Activated CD4-positive, alpha-beta memory T cell treated with anti-CD3 and anti-CD28 coated beads, Interleukin-2, amount 10 ng/mL, durations not matched to agents 7 days and 5 days (primary cell): ENCODE results near the gene RAC3. TPM values are rescaled to one million over a fixed set of nuclear protein-coding genes. Genes with fewer than 3 reads are reported as not detected.

Experiments
- CTCF ChIA-PET: fragments of 350-600 bp; sonication (Branson Sonifier 250); formaldehyde crosslinking; loops from one replicate; lab custom pipeline; 2021; ENCODE audit warnings: antibody characterized with exemption, inconsistent platforms; lab: Charles Lee
- POLR2A ChIA-PET: fragments of 350-600 bp; sonication (Branson Sonifier 250); formaldehyde crosslinking; loops from one replicate; lab custom pipeline; 2021; ENCODE audit warnings: antibody characterized with exemption; lab: Charles Lee
- DNase-seq: peaks from one replicate; pipeline ENCODE4 v3.0.0-alpha.2; 2020
- H3K27ac Mint-ChIP-seq: one replicate; pipeline ENCODE4 v1.8.0; 2021; ENCODE audit warnings: mild to moderate bottlenecking, mixed read lengths
- H3K27me3 Mint-ChIP-seq: one replicate; pipeline ENCODE4 v1.8.0; 2021; ENCODE audit warnings: mixed read lengths
- H3K36me3 Mint-ChIP-seq: one replicate; pipeline ENCODE4 v1.8.0; 2021; ENCODE audit warnings: low read depth, mixed read lengths
- H3K4me1 Mint-ChIP-seq: one replicate; pipeline ENCODE4 v1.8.0; 2021; ENCODE audit warnings: mixed read lengths
- H3K4me3 Mint-ChIP-seq: one replicate; pipeline ENCODE4 v1.8.0; 2021; ENCODE audit warnings: mild to moderate bottlenecking, mixed read lengths
- H3K9me3 Mint-ChIP-seq: one replicate; pipeline ENCODE4 v1.8.0; 2021; ENCODE audit warnings: mixed read lengths
- total RNA-seq, 2 experiments: library from RNA; stranded (reverse); gene quantifications; one replicate each; pipeline ENCODE4 v1.2.3, GENCODE V29; 2021

The RAC3 gene
- total RNA-seq, 2 experiments from 2014 or later = 7.9 to 8.1 TPM

DNA sequence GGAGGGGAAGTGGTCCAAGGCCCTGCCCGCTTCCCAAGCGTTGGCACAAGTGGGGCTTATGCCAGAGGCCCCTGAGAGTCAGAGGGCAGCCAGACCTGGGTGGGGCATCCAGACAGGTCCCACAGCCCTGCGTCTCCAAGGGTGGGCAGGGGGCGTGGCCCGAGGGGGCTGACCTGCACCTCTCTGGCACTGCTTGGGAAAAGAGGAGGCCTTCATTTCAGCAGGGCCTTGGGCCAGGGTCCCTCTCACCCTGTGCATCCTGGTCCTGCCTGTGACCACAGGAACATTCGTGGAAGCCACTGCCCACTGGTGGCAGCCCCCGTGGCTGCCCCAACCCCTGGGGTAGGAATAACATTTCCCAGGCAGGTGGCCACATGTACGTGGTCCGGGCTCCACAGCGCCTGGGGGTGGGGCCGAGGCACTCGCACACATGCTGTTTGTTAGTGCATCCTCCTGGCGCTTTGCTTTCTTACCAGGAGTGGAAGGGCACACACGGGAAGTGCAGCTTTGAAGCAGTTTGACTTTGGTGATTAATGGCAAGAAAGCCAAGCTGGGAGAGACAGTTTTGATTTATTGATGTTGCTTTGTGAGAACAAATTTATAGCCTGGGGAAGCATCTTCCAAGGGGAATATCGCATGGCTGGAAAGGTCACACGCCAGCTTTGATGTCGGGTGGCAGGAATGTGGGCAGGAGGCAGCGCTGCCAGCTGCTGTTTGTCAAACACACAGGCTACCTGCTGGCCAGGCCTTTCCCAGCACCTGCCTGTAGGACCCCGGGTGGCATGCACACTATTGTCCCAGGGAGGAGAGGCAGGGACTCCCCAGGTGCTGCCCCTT is 13.1 kb upstream of the RAC3 start:
- H3K36me3 Mint-ChIP-seq = peaks cover 7% of the 10 kb centered on the region
- DNase-seq = no peak
- peaks cover 19% of the 10 kb centered on the region for H3K4me1 Mint-ChIP-seq
- no peaks in the 10 kb centered on the region for H3K27me3 Mint-ChIP-seq
- ChIA-PET CTCF (interaction anchor here (1.0 to 3.0 kb wide), 4 partner anchors 12 to 40 kb away, joined by 3 to 16 read pairs (median 8); partner anchors contain the start of genes ASPSCR1 and DCXR), POLR2A (no interaction called here)
- H3K4me3 Mint-ChIP-seq = no peak overlapping the region
- H3K27ac Mint-ChIP-seq = no peak overlapping the region
- no peaks in the 10 kb centered on the region for H3K9me3 Mint-ChIP-seq

DNA sequence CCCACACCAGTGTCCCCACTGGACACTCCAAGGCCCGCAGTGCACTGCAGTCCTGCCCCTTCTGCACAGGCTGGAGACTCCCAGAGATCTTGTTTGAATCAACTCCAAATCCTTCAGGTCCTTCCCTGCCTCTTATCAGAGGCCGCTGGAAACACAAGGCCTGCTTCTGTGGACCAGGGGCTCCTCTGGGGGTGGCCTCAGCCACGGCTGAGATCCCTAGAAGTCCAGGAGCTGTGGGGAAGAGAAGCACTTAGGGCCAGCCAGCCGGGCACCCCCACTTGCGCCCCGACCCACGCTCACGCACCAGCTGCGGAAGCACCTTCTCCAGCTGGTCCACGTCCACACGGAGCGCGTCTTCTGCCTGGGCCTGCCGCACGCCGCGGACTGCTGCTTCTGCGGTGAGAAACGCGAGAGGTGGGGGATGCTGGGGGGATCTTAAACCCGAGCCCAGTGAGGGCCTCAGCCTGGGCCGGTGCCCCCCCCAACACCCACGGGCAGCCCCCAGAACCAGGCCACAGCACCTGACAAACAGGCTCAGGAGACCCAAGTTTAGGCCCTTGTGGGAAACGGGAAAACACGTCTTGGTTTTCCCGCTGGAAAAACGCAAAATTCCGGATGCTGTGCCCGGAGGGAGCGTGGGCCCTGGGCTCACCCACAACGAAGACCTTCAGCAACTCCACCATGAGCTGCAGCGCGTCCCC is 12.3 kb upstream of the RAC3 start:
- no peak for DNase-seq
- Mint-ChIP-seq H3K9me3 (no peaks in the 10 kb centered on the region), H3K36me3 (peaks cover 7% of the 10 kb centered on the region), H3K27ac (no peak overlapping the region), H3K4me1 (peaks cover 24% of the 10 kb centered on the region), H3K4me3 (no peak overlapping the region), H3K27me3 (no peaks in the 10 kb centered on the region)
- POLR2A ChIA-PET = interaction anchor here (1.2 to 5.1 kb wide), 2 partner anchors 11 to 17 kb away, joined by 4 to 41 read pairs; partner anchors contain the start of gene DCXR
- CTCF ChIA-PET = interaction anchor here (0.5 to 4.3 kb wide), 19 partner anchors 10 to 384 kb away, joined by 3 to 73 read pairs (median 3); partner anchors contain the start of genes ARL16, ASPSCR1, DCXR and HGS

DNA sequence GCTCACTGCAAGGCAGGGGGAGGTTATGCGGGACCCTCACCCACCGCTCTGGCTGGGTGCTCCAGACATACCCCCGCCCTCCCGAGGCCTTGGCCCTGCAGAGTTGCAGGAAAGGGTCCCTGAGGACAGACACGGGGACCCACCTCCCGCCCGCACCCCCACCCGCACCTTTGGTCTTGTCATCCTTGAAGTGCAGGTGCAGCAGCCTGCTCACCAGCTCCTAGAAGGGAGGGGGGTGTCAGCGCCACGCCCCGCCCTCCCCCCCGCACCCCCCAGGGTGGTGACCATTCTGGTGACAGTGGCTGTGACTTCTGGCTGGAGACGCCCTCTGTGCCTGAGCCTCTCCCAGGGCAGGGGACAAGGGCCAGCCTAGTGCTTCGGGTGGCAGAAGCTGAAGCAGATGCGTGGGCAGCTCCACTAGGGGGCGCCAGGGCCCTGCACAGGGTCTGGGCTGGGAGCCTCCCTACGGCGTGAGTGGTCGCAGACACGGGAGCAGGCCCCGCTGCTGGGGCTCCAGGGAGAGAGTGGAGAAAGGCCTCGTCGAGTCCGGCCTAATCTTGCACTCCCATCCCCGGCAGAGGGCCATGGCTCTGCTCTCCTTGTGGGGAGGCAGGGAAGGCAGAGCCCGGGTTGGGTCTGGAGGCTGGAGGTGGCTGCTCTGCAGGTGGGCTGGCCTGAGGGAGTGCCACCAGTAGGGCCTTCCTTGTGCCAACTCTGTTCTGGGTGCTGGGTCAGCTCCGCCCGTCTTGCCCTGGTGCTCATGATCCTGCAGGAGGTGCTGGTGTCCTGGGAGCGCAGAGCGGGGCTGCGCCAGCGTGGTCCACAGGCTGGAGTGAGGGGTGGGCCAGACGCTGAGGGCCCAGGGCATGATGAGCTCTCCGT is 11.5 kb upstream of the RAC3 start:
- Mint-ChIP-seq H3K27ac (no peak overlapping the region), H3K36me3 (peaks cover 7% of the 10 kb centered on the region), H3K4me3 (no peak overlapping the region), H3K9me3 (no peaks in the 10 kb centered on the region), H3K4me1 (peaks cover 28% of the 10 kb centered on the region), H3K27me3 (no peaks in the 10 kb centered on the region)
- POLR2A ChIA-PET = interaction anchor here (1.2 to 5.1 kb wide), 4 partner anchors 10 to 317 kb away, joined by 4 to 41 read pairs (median 18); partner anchors contain the start of genes DCXR, MRPL12 and NOTUM
- CTCF ChIA-PET = interaction anchor here (0.5 to 4.3 kb wide), 20 partner anchors 10 to 384 kb away, joined by 3 to 73 read pairs (median 4); partner anchors contain the start of genes ARL16, ASPSCR1, DCXR and HGS
- peak; percentile 73 for DNase-seq

DNA sequence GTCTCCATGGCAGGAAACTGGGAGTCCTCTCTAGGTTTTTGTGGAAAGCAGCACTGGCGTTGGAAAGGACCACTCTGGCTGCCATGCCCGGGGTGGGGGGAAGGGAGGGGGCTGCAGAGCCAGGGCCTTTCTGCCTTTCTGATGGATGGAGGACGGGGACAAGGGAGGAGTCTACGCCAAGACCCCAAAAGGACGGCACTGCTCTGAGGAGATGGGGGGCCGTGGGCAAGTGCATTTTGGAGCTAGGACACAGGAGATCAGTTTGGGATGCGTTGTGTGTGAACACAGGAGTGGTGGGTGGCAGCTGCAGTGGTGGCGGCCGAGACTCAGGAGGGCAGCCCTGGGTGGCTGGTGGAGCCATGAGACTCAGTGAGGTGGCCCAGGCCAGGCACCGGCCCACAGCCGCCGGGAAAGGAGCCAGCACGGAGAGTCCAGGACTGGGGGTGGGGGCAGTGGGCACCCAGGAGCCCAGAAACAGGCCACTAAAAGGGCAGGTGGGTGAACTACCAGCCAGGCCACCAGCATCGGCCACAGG is 10.8 kb upstream of the RAC3 start:
- Mint-ChIP-seq H3K27ac (no peak overlapping the region), H3K4me1 (peaks cover 28% of the 10 kb centered on the region), H3K27me3 (no peaks in the 10 kb centered on the region), H3K9me3 (no peaks in the 10 kb centered on the region), H3K36me3 (peaks cover 7% of the 10 kb centered on the region), H3K4me3 (no peak overlapping the region)
- POLR2A ChIA-PET = interaction anchor here (0.6 to 5.1 kb wide), 6 partner anchors 9 to 318 kb away, joined by 3 to 41 read pairs (median 10); partner anchors contain the start of genes DCXR, MRPL12, NOTUM and RAC3
- CTCF ChIA-PET = interaction anchor here (0.7 to 4.3 kb wide), 14 partner anchors 9 to 385 kb away, joined by 3 to 73 read pairs (median 4); partner anchors contain the start of genes ASPSCR1, DCXR, MAFG and NOTUM
- no peak for DNase-seq

DNA sequence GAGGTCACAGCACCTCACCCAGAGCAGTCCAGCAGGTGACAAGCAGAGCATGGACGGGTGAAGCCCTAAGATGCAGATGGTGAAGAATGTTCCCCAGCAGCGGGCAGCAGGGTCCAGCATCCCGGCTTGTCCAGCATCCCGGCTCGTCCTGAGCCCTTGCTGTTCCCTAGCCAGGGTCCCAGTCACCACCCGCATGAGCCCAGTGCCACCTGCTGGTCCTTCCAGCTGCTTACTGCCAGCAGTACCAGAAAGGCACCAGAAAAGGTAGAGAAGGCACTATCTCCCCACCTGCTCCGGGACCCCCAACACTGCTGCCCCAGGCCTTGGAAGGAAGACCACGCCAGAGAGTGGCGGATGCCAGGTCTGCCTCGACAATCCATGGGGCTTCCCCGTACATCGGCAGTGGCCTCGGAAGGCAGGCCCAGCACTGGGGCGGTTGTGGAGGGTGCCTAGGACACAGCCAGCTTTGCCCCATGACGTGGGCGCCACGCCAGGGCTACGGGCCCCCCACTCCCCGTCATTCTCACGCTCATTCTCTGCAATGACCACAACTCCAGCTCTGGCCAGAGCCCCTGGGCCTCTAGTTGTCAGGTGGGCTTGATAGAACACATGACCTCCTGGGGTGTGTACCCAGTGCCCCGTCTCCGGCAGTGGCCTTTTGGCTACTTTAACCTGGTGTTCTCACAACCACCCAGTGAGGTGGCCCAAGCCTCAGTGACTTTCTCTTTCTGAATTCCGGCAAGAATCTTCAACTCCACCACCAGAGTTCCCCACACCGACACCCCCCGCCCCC is 10.2 kb upstream of the RAC3 start:
- ChIA-PET POLR2A (interaction anchor here (0.6 to 5.1 kb wide), 7 partner anchors 10 to 319 kb away, joined by 3 to 41 read pairs (median 15); partner anchors contain the start of genes DCXR, FASN, MRPL12 and NOTUM), CTCF (interaction anchor here (0.8 to 4.3 kb wide), 9 partner anchors 9 to 131 kb away, joined by 3 to 73 read pairs (median 4); partner anchors contain the start of genes DCXR and NOTUM)
- Mint-ChIP-seq H3K27ac (peak overlapping the region; percentile 60), H3K9me3 (no peaks in the 10 kb centered on the region), H3K4me3 (peak overlapping the region; percentile 81), H3K4me1 (peaks cover 33% of the 10 kb centered on the region), H3K36me3 (peaks cover 12% of the 10 kb centered on the region), H3K27me3 (no peaks in the 10 kb centered on the region)
- peak; percentile 69 for DNase-seq

DNA sequence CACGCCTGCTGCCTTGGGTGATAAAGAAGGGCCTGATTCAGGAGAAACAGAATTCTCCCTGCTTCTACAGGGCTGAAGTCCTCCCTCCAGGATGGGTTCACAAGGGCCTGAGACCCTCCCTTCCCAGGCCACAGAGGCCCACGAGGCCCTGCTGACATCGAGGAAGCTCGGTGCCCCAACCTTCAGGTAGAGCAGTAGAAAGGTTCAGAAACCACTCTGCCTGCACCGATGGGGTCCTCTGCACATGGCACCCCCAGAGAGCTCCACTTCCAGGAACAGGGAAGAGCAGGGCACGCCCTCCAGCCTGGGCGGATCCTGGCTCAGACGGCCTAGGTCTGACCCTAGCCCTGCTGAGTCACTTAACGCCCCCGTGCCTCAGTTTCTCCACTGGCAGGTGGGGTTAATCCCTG is 9.6 kb upstream of the RAC3 start:
- ChIA-PET POLR2A (interaction anchor here (1.6 to 5.1 kb wide), 7 partner anchors 9 to 319 kb away, joined by 4 to 41 read pairs (median 15); partner anchors contain the start of genes ARHGDIA, DCXR, FASN and MRPL12), CTCF (interaction anchor here (1.1 to 4.3 kb wide), 5 partner anchors 14 to 184 kb away, joined by 3 to 73 read pairs (median 5); partner anchors contain the start of genes DCXR and NOTUM)
- no peaks in the 10 kb centered on the region for H3K9me3 Mint-ChIP-seq
- peak overlapping the region; percentile 60 for H3K27ac Mint-ChIP-seq
- H3K36me3 Mint-ChIP-seq = peaks cover 12% of the 10 kb centered on the region
- no peaks in the 10 kb centered on the region for H3K27me3 Mint-ChIP-seq
- H3K4me3 Mint-ChIP-seq = peak overlapping the region; percentile 81
- DNase-seq = no peak
- peaks cover 33% of the 10 kb centered on the region for H3K4me1 Mint-ChIP-seq

DNA sequence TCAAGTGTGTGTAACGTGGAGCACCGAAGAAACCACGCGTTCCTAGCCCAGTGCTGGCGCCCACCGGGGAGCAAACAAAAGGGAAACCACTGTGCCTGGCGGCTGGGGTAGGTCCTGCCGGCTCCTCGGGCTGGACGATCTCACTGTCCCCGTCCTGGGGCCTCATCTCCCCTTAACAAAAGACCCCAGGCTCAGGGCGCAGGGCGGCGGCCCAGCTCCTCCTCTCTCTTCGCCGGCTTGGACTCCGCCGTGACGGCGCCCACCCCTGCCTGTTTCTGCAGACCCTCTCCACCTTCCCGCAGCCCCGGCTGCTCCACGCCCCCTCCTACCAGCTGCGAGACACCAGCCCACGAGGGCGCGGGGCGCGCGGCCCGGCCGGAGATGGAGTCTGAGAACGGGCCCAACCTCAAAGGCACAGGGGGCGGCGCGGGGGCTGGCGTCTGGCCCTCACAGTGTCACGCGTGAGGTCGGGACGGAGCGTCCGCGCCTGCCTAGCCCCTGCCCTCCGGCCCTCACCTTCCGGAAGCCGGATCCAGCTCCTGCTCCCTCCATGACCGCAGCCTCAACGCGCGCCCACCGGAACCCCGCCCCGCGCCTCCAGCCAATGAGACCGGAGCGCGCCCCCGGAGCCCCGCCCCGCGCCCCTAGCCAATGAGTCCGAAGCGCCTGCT is 9.0 kb upstream of the RAC3 start, which contains the start of gene CENPX:
Gene CENPX (minus strand): TSS at position 569 of the 671 bp plus-strand sequence. CDS start 17 bp downstream, at position 552.
- Mint-ChIP-seq H3K9me3 (no peaks in the 10 kb centered on the region), H3K4me3 (peak within 1 kb of the TSS; percentile 82), H3K27ac (peak within 1 kb of the TSS; percentile 60), H3K4me1 (peaks cover 39% of the 10 kb centered on the region), H3K36me3 (peaks cover 14% of the 10 kb centered on the region), H3K27me3 (no peaks in the 10 kb centered on the region)
- no peak for DNase-seq
- ChIA-PET CTCF (interaction anchor here (0.8 to 4.3 kb wide), 7 partner anchors 15 to 184 kb away, joined by 3 to 73 read pairs (median 5); partner anchors contain the start of genes ASPSCR1, DCXR, FASN and NOTUM), POLR2A (interaction anchor here (0.6 to 5.1 kb wide), 14 partner anchors 9 to 319 kb away, joined by 3 to 41 read pairs (median 4); partner anchors contain the start of genes ARHGDIA, DCXR, FASN and MRPL12)

DNA sequence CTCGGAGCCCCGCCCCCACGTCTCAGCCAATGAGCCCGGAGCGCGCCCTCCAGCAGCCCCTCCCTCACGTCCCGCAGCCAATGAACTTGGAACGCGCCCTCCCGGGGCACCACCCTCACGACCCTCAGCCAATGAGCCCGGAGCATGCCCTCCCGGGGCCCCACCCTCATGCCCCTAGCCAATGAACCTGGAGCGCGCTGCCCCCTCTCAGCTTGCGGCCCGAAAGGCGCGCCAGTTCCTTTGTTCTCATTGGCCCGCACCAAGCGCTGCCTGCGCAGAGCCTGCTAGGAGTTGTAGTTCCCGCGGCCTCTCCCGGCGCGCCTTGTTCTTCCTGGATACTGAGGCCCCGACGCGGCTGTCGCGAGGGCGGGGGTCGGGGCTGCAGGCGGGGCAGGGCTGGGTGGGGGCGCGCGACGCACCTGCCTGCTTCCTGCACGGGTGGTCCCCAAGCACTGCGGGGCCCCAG is 8.5 kb upstream of the RAC3 start, which contains the start of gene LRRC45:
Gene LRRC45 (plus strand): TSS at position 325 of the 466 bp plus-strand sequence. CDS start 339 bp downstream, outside the sequence.
- Mint-ChIP-seq H3K27ac (peak within 1 kb of the TSS; percentile 60), H3K36me3 (peaks cover 17% of the 10 kb centered on the region), H3K9me3 (no peaks in the 10 kb centered on the region), H3K4me1 (peaks cover 42% of the 10 kb centered on the region), H3K4me3 (peak within 1 kb of the TSS; percentile 82), H3K27me3 (no peaks in the 10 kb centered on the region)
- DNase-seq = peak; percentile 100
- POLR2A ChIA-PET = interaction anchor here (0.6 to 5.1 kb wide), 17 partner anchors 8 to 496 kb away, joined by 3 to 41 read pairs (median 4); partner anchors contain the start of genes ARHGDIA, DCXR, FASN and FOXK2
- CTCF ChIA-PET = interaction anchor here (0.8 to 4.3 kb wide), 7 partner anchors 15 to 183 kb away, joined by 3 to 73 read pairs (median 5); partner anchors contain the start of genes ASPSCR1, DCXR, FASN and NOTUM

DNA sequence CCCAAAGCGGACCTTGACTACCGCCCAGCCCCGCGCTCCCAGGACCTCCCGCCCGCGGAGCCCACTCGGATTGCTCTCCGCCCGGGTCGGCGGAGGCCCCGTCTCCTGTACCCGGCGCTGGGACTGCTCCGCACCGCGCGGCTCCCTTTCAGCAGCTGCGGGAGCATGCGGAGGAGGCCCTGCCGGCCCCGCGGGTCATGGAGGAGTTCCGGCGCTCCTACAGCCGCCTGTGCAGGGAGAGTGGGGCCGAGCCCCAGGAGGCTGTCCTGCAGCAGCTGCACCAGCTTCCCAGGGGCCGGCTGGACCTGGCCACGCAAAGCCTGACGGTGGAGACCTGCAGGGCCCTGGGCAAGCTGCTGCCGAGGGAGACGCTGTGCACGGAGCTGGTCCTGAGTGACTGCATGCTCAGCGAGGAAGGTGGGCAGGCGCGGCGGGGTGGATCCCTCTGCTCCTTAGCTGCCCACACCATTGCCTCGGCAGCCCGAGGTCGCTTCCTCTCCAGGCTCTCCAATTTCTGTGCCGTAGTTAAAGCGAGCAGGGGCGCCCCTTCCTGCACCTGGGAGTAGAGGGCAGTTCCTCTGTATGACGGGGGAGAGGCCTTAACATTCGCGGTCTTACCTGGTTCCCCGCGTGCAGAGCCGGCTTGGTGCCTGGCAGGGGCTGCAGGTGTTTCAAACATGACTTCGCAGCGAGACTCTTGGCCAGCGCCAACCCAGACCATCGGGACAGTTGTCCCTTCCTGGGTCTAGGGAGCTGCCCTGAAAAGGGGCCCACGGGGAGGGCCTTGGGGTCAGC is 7.8 kb upstream of the RAC3 start:
- ChIA-PET POLR2A (interaction anchor here (0.7 to 5.1 kb wide), 14 partner anchors 13 to 496 kb away, joined by 3 to 41 read pairs (median 4); partner anchors contain the start of genes ARHGDIA, DCXR, FASN and FOXK2), CTCF (interaction anchor here (0.8 to 4.3 kb wide), 6 partner anchors 14 to 153 kb away, joined by 3 to 73 read pairs (median 6); partner anchors contain the start of genes ASPSCR1, DCXR, FASN and NOTUM)
- H3K27me3 Mint-ChIP-seq = no peaks in the 10 kb centered on the region
- peaks cover 39% of the 10 kb centered on the region for H3K4me1 Mint-ChIP-seq
- no peak for DNase-seq
- H3K9me3 Mint-ChIP-seq = no peaks in the 10 kb centered on the region
- H3K36me3 Mint-ChIP-seq = peaks cover 14% of the 10 kb centered on the region
- H3K4me3 Mint-ChIP-seq = peak overlapping the region; percentile 82
- peak overlapping the region; percentile 35 for H3K27ac Mint-ChIP-seq
